HCT116 (cell line): ENCODE measurements around the gene CLN6. TPM values are rescaled to one million over a fixed set of nuclear protein-coding genes. Genes with fewer than 3 reads are reported as not detected.

ENCODE experiments used
- ATAC-seq: fragments of 200-7000 bp; cut with Tn5 transposase; 2 replicates; pipeline ENCODE4 v1.9.1; 2020; ENCODE audit warnings: mild to moderate bottlenecking, moderate library complexity
- BruUV-seq: library from RNA; stranded (reverse); fragments of 400-500 nt; replicated peaks from 2 replicates; lab custom pipeline; 2021; lab: Mats Ljungman, UMichigan
- CTCF ChIA-PET: fragments of 300-600 bp; sonication (Branson Sonifier 250); formaldehyde crosslinking; loops from one replicate; lab custom pipeline; 2021; ENCODE audit warnings: antibody characterized with exemption; lab: Charles Lee
- POLR2A ChIA-PET: fragments of 300-600, 350-600 bp; sonication (Branson Sonifier 250); formaldehyde crosslinking; loops from one replicate; lab custom pipeline; 2021; ENCODE audit warnings: antibody characterized with exemption; lab: Charles Lee
- RAD21 ChIA-PET, 2 experiments: fragments of 300-600 bp; sonication (Branson Sonifier 250); formaldehyde crosslinking; loops; one replicate each; lab custom pipeline; 2023; ENCODE audit warnings: low total read pairs in 2 of 2; ENCODE audit not compliant: uncharacterized antibody in 2 of 2, unreplicated experiment in 2 of 2, low non-redundant PET in 1 of 2; lab: Charles Lee
- DNase-seq: peaks from one replicate; pipeline ENCODE4 v3.0.0-alpha.2; 2010; ENCODE audit warnings: low read depth, low spot score
- H2AFZ ChIP-seq: fragments of 200-600 bp; shearing (Covaris generic), sonication (generic); 2 replicates; pipeline ENCODE4 v1.6.1; 2017; ENCODE audit warnings: low read depth, mixed run types, mixed read lengths, antibody characterized with exemption, low read length; ENCODE audit not compliant: poor library complexity, severe bottlenecking
- H3K27ac ChIP-seq: 2 replicates; pipeline ENCODE4 v1.5.1; 2012; ENCODE audit warnings: low read depth, low read length
- H3K27me3 ChIP-seq: fragments of 200-600 bp; sonication (generic); 2 replicates; pipeline ENCODE4 v1.6.1; 2016; ENCODE audit warnings: mixed run types, low read length, mixed read lengths; ENCODE audit not compliant: insufficient read depth
- H3K36me3 ChIP-seq, 2 experiments: fragments of 200-500 bp in 1 of 2; fragments of 200-600 bp in 1 of 2; sonication (Bioruptor generic) in 1 of 2; sonication (generic) in 1 of 2; 2 replicates each; pipeline versions ENCODE4 v1.5.1 to v1.6.1; 2014 to 2016; ENCODE audit warnings: low read length in 2 of 2, inconsistent platforms in 1 of 2, mixed read lengths in 1 of 2, mixed run types in 1 of 2; ENCODE audit not compliant: insufficient read depth in 2 of 2, control insufficient read depth in 1 of 2
- H3K4me1 ChIP-seq, 2 experiments: fragments of 200-600 bp in 1 of 2; sonication (generic) in 1 of 2; 2 replicates each; pipeline versions ENCODE4 v1.5.1 to v1.6.1; 2012 to 2017; ENCODE audit warnings: low read length in 2 of 2, inconsistent platforms in 1 of 2, mild to moderate bottlenecking in 1 of 2, mixed read lengths in 1 of 2, mixed run types in 1 of 2, moderate library complexity in 1 of 2; ENCODE audit not compliant: insufficient read depth in 2 of 2, control insufficient read depth in 1 of 2
- H3K4me2 ChIP-seq: fragments of 200-600 bp; sonication (generic); 2 replicates; pipeline ENCODE4 v1.6.1; 2017; ENCODE audit warnings: mixed run types, low read length, mixed read lengths
- H3K4me3 ChIP-seq, 2 experiments: fragments of 200-600 bp in 1 of 2; sonication (generic) in 1 of 2; replicated peaks in 1 of 2; 2 replicates each; pipeline ENCODE4 v1.5.1; 2011 to 2016; ENCODE audit warnings: low read length in 2 of 2, control low read depth in 1 of 2, low read depth in 1 of 2, mild to moderate bottlenecking in 1 of 2, mixed read lengths in 1 of 2, mixed run types in 1 of 2
- H3K79me2 ChIP-seq: fragments of 200-600 bp; sonication (generic); 2 replicates; pipeline ENCODE4 v1.6.1; 2017; ENCODE audit warnings: mild to moderate bottlenecking, mixed run types, low read length, moderate library complexity, mixed read lengths; ENCODE audit not compliant: insufficient read depth
- H3K9ac ChIP-seq: fragments of 200-600 bp; sonication (generic); 2 replicates; pipeline ENCODE4 v1.6.1; 2016; ENCODE audit warnings: low read length, mixed read lengths
- H3K9me2 ChIP-seq: fragments of 200-600 bp; sonication (generic), shearing (Covaris generic); 2 replicates; pipeline ENCODE4 v1.6.1; 2017; ENCODE audit warnings: mixed run types, mild to moderate bottlenecking, moderate library complexity; ENCODE audit not compliant: insufficient read depth
- H3K9me3 ChIP-seq, 2 experiments: fragments of 200-500 bp in 1 of 2; fragments of 200-600 bp in 1 of 2; sonication (Bioruptor generic) in 1 of 2; sonication (generic) in 1 of 2; 2 replicates each; pipeline ENCODE4 v1.6.1; 2014 to 2017; ENCODE audit warnings: low read length in 2 of 2, mixed read lengths in 2 of 2, inconsistent platforms in 1 of 2, low read depth in 1 of 2, mild to moderate bottlenecking in 1 of 2, mixed run types in 1 of 2, moderate library complexity in 1 of 2; ENCODE audit not compliant: control insufficient read depth in 1 of 2, insufficient read depth in 1 of 2
- H4K20me1 ChIP-seq: fragments of 200-600 bp; sonication (generic), shearing (Covaris generic); 2 replicates; pipeline ENCODE4 v1.6.1; 2017; ENCODE audit warnings: mixed run types, mild to moderate bottlenecking, moderate library complexity; ENCODE audit not compliant: insufficient read depth
- CBX3 ChIP-seq: IDR thresholded peaks from 2 replicates; pipeline ENCODE4 v1.6.1; 2012; ENCODE audit warnings: low read depth
- CEBPB ChIP-seq: IDR thresholded peaks from 2 replicates; pipeline ENCODE4 v1.6.1; 2012; ENCODE audit warnings: low read depth
- CTCF ChIP-seq, 3 experiments: fragments of 200-600 bp in 1 of 3; sonication (generic) in 1 of 3; IDR thresholded peaks in 2 of 3; conservative IDR thresholded peaks in 1 of 3; 2 replicates each; pipeline ENCODE4 v1.5.1; 2012 to 2017; ENCODE audit warnings: low read depth in 2 of 3, low read length in 2 of 3, antibody characterized with exemption in 1 of 3, borderline replicate concordance in 1 of 3, control low read depth in 1 of 3, mild to moderate bottlenecking in 1 of 3, mixed read lengths in 1 of 3, mixed run types in 1 of 3, moderate library complexity in 1 of 3; ENCODE audit not compliant: insufficient read depth in 1 of 3
- EZH2 ChIP-seq: fragments of 200-600 bp; sonication (generic); IDR thresholded peaks from 2 replicates; pipeline ENCODE4 v1.6.1; 2017; ENCODE audit warnings: antibody characterized with exemption, mixed run types
- EZH2phosphoT487 ChIP-seq: fragments of 200-600 bp; IDR thresholded peaks from 2 replicates; pipeline ENCODE4 v1.6.1; 2018; ENCODE audit warnings: antibody characterized with exemption, borderline replicate concordance
- JUND ChIP-seq: IDR thresholded peaks from 2 replicates; pipeline ENCODE4 v1.6.1; 2012
- POLR2AphosphoS5 ChIP-seq: IDR thresholded peaks from 2 replicates; pipeline ENCODE4 v1.6.1; 2011; ENCODE audit warnings: mild to moderate bottlenecking, low read depth, low read length, moderate library complexity
- RAD21 ChIP-seq: IDR thresholded peaks from 2 replicates; pipeline ENCODE4 v1.6.1; 2012; ENCODE audit warnings: low read depth, mild to moderate bottlenecking
- SIN3A ChIP-seq: IDR thresholded peaks from 2 replicates; pipeline ENCODE4 v1.6.1; 2012; ENCODE audit warnings: low read depth
- SRF ChIP-seq: IDR thresholded peaks from 2 replicates; pipeline ENCODE4 v1.6.1; 2012; ENCODE audit warnings: low read depth
- TCF7L2 ChIP-seq: IDR thresholded peaks from 2 replicates; pipeline ENCODE4 v1.7.0; 2011; ENCODE audit warnings: borderline replicate concordance, inconsistent platforms; ENCODE audit not compliant: insufficient read depth, insufficient read length; ENCODE audit errors: extremely low read depth
- YY1 ChIP-seq: IDR thresholded peaks from 2 replicates; pipeline ENCODE4 v1.6.1; 2011; ENCODE audit warnings: low read length, low read depth, moderate library complexity, mild to moderate bottlenecking; ENCODE audit not compliant: insufficient replicate concordance; ENCODE audit errors: extremely low read depth
- ZBTB33 ChIP-seq: IDR thresholded peaks from 2 replicates; pipeline ENCODE4 v1.6.1; 2011; ENCODE audit warnings: mild to moderate bottlenecking, low read length, moderate library complexity; ENCODE audit not compliant: insufficient replicate concordance; ENCODE audit errors: extremely low read depth
- ZFX ChIP-seq: fragments of 450-650 bp; IDR thresholded peaks from 2 replicates; pipeline ENCODE4 v1.6.1; 2017
- ZNF274 ChIP-seq: fragments of 200-500 bp; sonication (Bioruptor generic); IDR thresholded peaks from 2 replicates; pipeline ENCODE4 v1.6.1; 2014; ENCODE audit warnings: mild to moderate bottlenecking, low read depth, low read length, inconsistent platforms
- intact Hi-C: fragments of 100-400 bp; cut with micrococcal nuclease; formaldehyde crosslinking; loops from 2 replicates; pipeline ENCODE4 v1.10.0; 2022
- total RNA-seq: library from RNA; stranded (reverse); gene quantifications from one replicate; pipeline ENCODE4 v1.2.1, GENCODE V29; 2021; ENCODE audit not compliant: unreplicated experiment
- TF ChIP-seq, protein P1 (sequence below): IDR thresholded peaks from 2 replicates; pipeline ENCODE4 v1.6.1; 2012; ENCODE audit warnings: low read depth
- TF ChIP-seq, protein P2 (sequence below): IDR thresholded peaks from 2 replicates; pipeline ENCODE4 v1.6.1; 2012

The CLN6 gene
- total RNA-seq, 1 experiment from 2014 or later: 44.1 TPM

DNA sequence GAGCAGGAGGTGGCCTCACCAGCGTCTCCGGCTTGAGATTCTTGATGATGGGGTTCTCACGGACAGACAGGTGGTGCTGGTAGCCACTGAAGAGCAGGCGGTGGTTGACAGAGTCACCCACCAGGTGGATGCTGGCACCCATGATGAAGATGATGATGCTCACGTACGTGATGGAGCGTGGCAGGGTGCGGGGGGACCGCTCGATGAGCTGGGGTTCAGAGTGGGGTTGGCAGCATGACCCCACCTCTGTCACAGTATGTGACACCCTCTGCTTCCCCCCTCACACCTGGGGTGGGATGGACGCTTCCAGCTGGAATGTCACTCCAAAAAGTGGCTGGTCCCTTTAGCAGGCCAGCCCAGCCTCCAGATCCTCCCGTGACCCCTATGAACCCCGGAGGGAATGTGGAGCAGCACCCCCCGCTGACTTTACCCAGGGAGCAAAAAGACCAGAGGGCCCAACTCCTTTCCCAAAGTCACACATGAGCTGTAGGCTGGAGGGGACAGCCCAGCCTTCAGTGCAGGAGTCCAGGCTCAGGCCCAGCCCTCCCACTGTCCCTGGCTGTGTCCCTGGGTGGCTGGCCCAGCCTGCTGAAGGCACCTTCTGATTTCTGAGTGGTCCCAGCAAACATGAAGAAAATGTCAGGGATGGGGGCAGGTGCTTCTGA lies 17.7 kb downstream of the CLN6 start:
- ChIA-PET RAD21 (no interaction called here), POLR2A (no interaction called here), CTCF (no interaction called here)
- DNase-seq (no peak), ATAC-seq (no peak)
- Histone ChIP-seq H3K9ac (no peak overlapping the region), H3K4me1 (no peaks in the 10 kb centered on the region), H3K27me3 (no peaks in the 10 kb centered on the region), H4K20me1 (peaks cover 5% of the 10 kb centered on the region; the same call in 1 of the 2 replicates), H3K27ac (no peak overlapping the region), H3K9me3 (no peaks in the 10 kb centered on the region), H3K36me3 (no peaks in the 10 kb centered on the region; a peak in 3 of 4 replicates), H2AFZ (no peak overlapping the region), H3K9me2 (no peaks in the 10 kb centered on the region), H3K4me3 (no peak overlapping the region), H3K79me2 (peaks cover 73% of the 10 kb centered on the region), H3K4me2 (no peak overlapping the region)
- TF ChIP-seq CTCF (IDR thresholded peaks at IDR 0.05 in 2 of 3, conservative IDR thresholded peaks at IDR 0.05 in 1 of 3; ENCODE audit: borderline replicate concordance in 1 of 3, insufficient read depth in 1 of 3, low read depth in 2 of 3, low read length in 2 of 3): no peak
- TF ChIP-seq SIN3A: no peak
- no peak for TF ChIP-seq CBX3
- no peak for TF ChIP-seq EZH2phosphoT487
- TF ChIP-seq POLR2AphosphoS5: no peak
- no peak for TF ChIP-seq JUND
- TF ChIP-seq ZFX: no peak
- TF ChIP-seq YY1: no peak
- no peak for TF ChIP-seq ZNF274
- TF ChIP-seq CEBPB: no peak
- TF ChIP-seq ZBTB33: no peak
- TF ChIP-seq, protein P1, sequence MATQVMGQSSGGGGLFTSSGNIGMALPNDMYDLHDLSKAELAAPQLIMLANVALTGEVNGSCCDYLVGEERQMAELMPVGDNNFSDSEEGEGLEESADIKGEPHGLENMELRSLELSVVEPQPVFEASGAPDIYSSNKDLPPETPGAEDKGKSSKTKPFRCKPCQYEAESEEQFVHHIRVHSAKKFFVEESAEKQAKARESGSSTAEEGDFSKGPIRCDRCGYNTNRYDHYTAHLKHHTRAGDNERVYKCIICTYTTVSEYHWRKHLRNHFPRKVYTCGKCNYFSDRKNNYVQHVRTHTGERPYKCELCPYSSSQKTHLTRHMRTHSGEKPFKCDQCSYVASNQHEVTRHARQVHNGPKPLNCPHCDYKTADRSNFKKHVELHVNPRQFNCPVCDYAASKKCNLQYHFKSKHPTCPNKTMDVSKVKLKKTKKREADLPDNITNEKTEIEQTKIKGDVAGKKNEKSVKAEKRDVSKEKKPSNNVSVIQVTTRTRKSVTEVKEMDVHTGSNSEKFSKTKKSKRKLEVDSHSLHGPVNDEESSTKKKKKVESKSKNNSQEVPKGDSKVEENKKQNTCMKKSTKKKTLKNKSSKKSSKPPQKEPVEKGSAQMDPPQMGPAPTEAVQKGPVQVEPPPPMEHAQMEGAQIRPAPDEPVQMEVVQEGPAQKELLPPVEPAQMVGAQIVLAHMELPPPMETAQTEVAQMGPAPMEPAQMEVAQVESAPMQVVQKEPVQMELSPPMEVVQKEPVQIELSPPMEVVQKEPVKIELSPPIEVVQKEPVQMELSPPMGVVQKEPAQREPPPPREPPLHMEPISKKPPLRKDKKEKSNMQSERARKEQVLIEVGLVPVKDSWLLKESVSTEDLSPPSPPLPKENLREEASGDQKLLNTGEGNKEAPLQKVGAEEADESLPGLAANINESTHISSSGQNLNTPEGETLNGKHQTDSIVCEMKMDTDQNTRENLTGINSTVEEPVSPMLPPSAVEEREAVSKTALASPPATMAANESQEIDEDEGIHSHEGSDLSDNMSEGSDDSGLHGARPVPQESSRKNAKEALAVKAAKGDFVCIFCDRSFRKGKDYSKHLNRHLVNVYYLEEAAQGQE: no peak
- TF ChIP-seq TCF7L2: no peak
- TF ChIP-seq RAD21: no peak
- TF ChIP-seq EZH2: no peak
- TF ChIP-seq, protein P2, sequence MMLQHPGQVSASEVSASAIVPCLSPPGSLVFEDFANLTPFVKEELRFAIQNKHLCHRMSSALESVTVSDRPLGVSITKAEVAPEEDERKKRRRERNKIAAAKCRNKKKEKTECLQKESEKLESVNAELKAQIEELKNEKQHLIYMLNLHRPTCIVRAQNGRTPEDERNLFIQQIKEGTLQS: no peak
- no peak for TF ChIP-seq SRF
- intact Hi-C loops: loop anchor here (5.0 kb wide), 1 partner anchor 349 kb away; no protein-coding TSS in a partner anchor
- no TSS peak for BruUV-seq
